ENCODE data around the gene CDK7.

GRCh38 chr5:69231851-69232250 is 2.8 kb upstream of the CDK7 start:
- TF ChIP-seq CTCF (IDR thresholded peaks at IDR 0.05) = no peak
- no peak for TF ChIP-seq YY1 (IDR thresholded peaks at IDR 0.05; ENCODE audit: low read depth)
- no peak for TF ChIP-seq TAF1 (IDR thresholded peaks at IDR 0.05; ENCODE audit: borderline replicate concordance, low read depth, low read length)
- TF ChIP-seq POLR2AphosphoS5 (IDR thresholded peaks at IDR 0.05; ENCODE audit: low read depth, low read length) = no peak
- no peak for TF ChIP-seq EP300 (IDR thresholded peaks at IDR 0.05; ENCODE audit: borderline replicate concordance in 1 of 2, low read depth in 1 of 2, low read length in 1 of 2)
- no peak for TF ChIP-seq JUND (IDR thresholded peaks at IDR 0.05)
- TF ChIP-seq RFX5 (IDR thresholded peaks at IDR 0.05; ENCODE audit: low read length) = no peak
- TF ChIP-seq SIN3A (IDR thresholded peaks at IDR 0.05; ENCODE audit: borderline replicate concordance, low read depth, low read length) = no peak
- no peak for TF ChIP-seq PBX3 (IDR thresholded peaks at IDR 0.05)
- no peak for TF ChIP-seq USF2 (IDR thresholded peaks at IDR 0.05; ENCODE audit: borderline replicate concordance, low read depth, low read length)
- TF ChIP-seq EZH2phosphoT487 (IDR thresholded peaks at IDR 0.05; ENCODE audit: borderline replicate concordance, low read depth) = no peak

Data from SK-N-SH (cell line).